HUES48 (cell line): ENCODE data around the gene RBKS.

Experiments used
- H3K27ac ChIP-seq: one replicate; pipeline ENCODE4 v1.7.0; 2013; ENCODE audit warnings: low read depth, low read length, inconsistent platforms
- H3K27me3 ChIP-seq: 2 replicates; pipeline ENCODE4 v1.6.1; 2013; ENCODE audit warnings: mild to moderate bottlenecking, low read length; ENCODE audit not compliant: control insufficient read depth, insufficient read depth
- H3K36me3 ChIP-seq: 2 replicates; pipeline ENCODE4 v1.6.1; 2013; ENCODE audit warnings: low read length; ENCODE audit not compliant: control insufficient read depth, insufficient read depth
- H3K4me1 ChIP-seq: 2 replicates; pipeline ENCODE4 v1.6.1; 2013; ENCODE audit warnings: mild to moderate bottlenecking, low read length; ENCODE audit not compliant: control insufficient read depth, insufficient read depth
- H3K4me3 ChIP-seq: 2 replicates; pipeline ENCODE4 v1.5.1; 2013; ENCODE audit warnings: mild to moderate bottlenecking, low read depth, low read length
- H3K9ac ChIP-seq: 2 replicates; pipeline ENCODE4 v1.6.1; 2013; ENCODE audit warnings: mild to moderate bottlenecking, low read depth, low read length, moderate library complexity
- H3K9me3 ChIP-seq: 2 replicates; pipeline ENCODE4 v1.6.1; 2013; ENCODE audit warnings: low read length; ENCODE audit not compliant: control insufficient read depth, insufficient read depth

RBKS gene

GRCh38 chr2:27809761-27810241, 80.4 kb downstream of the RBKS start:
- Histone ChIP-seq H3K4me1 (no peaks in the 10 kb centered on the region), H3K27ac (no peak overlapping the region), H3K27me3 (no peaks in the 10 kb centered on the region), H3K4me3 (no peak overlapping the region), H3K9ac (no peak overlapping the region), H3K9me3 (no peaks in the 10 kb centered on the region), H3K36me3 (no peaks in the 10 kb centered on the region)

DNA sequence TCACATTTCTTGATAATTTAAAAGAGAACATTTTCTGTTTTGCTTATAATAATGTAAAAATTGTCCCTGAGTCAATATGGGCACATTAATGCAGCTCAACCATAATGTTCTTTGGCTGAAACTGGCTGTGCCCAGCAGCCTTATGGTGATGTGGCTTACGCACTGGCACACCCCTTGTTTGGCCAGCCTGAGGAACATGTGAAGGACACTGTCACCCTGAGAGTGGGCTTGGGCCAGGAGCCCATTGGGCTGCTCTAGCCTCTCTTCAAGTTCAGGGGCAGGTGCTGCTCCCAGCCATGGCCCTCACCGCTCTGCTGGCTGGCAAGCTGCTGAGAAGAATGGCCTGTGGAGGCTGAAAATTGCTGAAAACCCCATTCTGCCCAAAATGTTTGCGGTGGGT, 81.2 kb downstream of the RBKS start:
- H3K4me3 ChIP-seq = no peak overlapping the region
- H3K27me3 ChIP-seq = no peaks in the 10 kb centered on the region
- no peaks in the 10 kb centered on the region for H3K9me3 ChIP-seq
- H3K9ac ChIP-seq = no peak overlapping the region
- no peaks in the 10 kb centered on the region for H3K4me1 ChIP-seq
- no peak overlapping the region for H3K27ac ChIP-seq
- no peaks in the 10 kb centered on the region for H3K36me3 ChIP-seq

- no peaks in the 10 kb centered on the region for H3K9me3 ChIP-seq
- no peaks in the 10 kb centered on the region for H3K27me3 ChIP-seq
- no peak overlapping the region for H3K27ac ChIP-seq
- H3K4me3 ChIP-seq = no peak overlapping the region
- no peaks in the 10 kb centered on the region for H3K36me3 ChIP-seq
- H3K4me1 ChIP-seq = no peaks in the 10 kb centered on the region
- no peak overlapping the region for H3K9ac ChIP-seq
Observed at GRCh38 chr2:27808418-27808817, 81.8 kb downstream of the RBKS start.

DNA sequence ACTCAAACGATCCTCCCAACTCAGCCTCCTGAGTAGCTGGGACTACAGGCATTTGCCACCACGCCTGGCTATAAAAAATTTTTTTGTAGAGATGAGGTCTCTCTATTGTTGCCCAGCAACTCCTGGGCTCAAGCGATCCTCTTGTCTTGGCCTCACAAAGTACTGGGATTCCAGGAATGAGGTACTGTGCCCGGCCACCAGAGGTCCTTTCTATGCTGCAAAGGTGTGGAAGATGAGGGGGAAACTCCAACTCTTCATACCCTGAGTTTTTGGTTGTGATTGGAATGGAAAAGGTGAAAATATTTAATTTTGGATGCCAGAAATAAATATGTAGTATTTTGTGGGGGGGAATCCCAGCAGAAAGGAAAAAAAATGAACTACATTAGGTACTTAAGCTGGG, 82.7 kb downstream of the RBKS start:
- H3K9me3 ChIP-seq = no peaks in the 10 kb centered on the region
- H3K36me3 ChIP-seq = no peaks in the 10 kb centered on the region
- no peaks in the 10 kb centered on the region for H3K4me1 ChIP-seq
- H3K4me3 ChIP-seq = no peak overlapping the region
- H3K27ac ChIP-seq = no peak overlapping the region
- no peak overlapping the region for H3K9ac ChIP-seq
- no peaks in the 10 kb centered on the region for H3K27me3 ChIP-seq

DNA sequence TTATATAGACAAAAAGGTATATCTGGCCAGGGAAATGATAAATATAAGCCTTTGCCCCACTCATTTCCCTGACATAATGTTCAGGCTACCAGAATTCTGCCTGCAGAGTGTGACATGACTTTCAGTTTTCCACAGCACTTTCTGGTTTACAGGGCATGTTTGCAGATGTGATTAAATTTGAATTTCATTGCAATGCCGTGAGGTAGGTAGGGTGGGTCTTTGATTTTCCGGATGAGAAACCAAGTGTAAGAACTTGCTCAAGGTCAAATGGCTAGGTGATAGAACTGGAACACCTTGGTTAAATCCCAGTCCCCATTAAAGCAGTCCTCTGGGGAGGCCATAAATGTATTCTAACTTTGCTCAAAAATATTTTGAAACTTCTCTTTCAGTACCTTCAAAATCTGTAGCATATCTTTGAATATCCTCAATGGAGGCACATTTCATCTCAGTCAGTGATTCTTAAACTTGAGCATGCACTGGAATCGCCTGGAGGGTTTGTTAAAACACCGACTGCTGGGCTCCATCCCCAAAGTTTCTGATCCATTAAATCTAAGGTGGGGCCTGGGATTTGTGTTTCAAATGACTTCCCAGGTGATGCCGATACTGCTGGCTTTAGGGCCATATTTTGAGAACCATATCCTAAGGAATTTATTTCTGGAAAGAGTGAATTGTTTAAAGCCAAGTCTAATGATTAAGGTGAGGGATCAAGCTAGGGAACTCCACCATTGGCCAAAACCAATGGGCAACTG, 83.7 kb downstream of the RBKS start:
- Histone ChIP-seq H3K27me3 (no peaks in the 10 kb centered on the region), H3K9ac (no peak overlapping the region), H3K9me3 (no peaks in the 10 kb centered on the region), H3K36me3 (no peaks in the 10 kb centered on the region), H3K4me1 (no peaks in the 10 kb centered on the region), H3K27ac (no peak overlapping the region), H3K4me3 (no peak overlapping the region)

- H3K4me1 ChIP-seq = no peaks in the 10 kb centered on the region
Observed at GRCh38 chr2:27805180-27805579, 85.0 kb downstream of the RBKS start.

GRCh38 chr2:27804146-27804545, 86.0 kb downstream of the RBKS start:
- H3K9ac ChIP-seq = no peak overlapping the region
- peaks cover 5% of the 10 kb centered on the region; the same call in 1 of the 2 replicates for H3K4me1 ChIP-seq
- H3K9me3 ChIP-seq = no peaks in the 10 kb centered on the region
- no peaks in the 10 kb centered on the region for H3K36me3 ChIP-seq
- H3K27me3 ChIP-seq = no peaks in the 10 kb centered on the region
- no peak overlapping the region for H3K27ac ChIP-seq
- H3K4me3 ChIP-seq = no peak overlapping the region

More at GRCh38 chr2:27805180-27805579, 85.0 kb downstream of the RBKS start:
- H3K27ac ChIP-seq = no peak overlapping the region
- no peaks in the 10 kb centered on the region for H3K27me3 ChIP-seq
- no peaks in the 10 kb centered on the region for H3K9me3 ChIP-seq
- no peaks in the 10 kb centered on the region for H3K36me3 ChIP-seq
- H3K4me3 ChIP-seq = no peak overlapping the region
- no peak overlapping the region for H3K9ac ChIP-seq

GRCh38 chr2:27803046-27803445, 87.1 kb downstream of the RBKS start:
- Histone ChIP-seq H3K4me3 (no peak overlapping the region), H3K9ac (no peak overlapping the region), H3K27ac (no peak overlapping the region), H3K27me3 (no peaks in the 10 kb centered on the region), H3K36me3 (no peaks in the 10 kb centered on the region), H3K4me1 (peaks cover 9% of the 10 kb centered on the region; the same call in 1 of the 2 replicates), H3K9me3 (no peaks in the 10 kb centered on the region)

DNA sequence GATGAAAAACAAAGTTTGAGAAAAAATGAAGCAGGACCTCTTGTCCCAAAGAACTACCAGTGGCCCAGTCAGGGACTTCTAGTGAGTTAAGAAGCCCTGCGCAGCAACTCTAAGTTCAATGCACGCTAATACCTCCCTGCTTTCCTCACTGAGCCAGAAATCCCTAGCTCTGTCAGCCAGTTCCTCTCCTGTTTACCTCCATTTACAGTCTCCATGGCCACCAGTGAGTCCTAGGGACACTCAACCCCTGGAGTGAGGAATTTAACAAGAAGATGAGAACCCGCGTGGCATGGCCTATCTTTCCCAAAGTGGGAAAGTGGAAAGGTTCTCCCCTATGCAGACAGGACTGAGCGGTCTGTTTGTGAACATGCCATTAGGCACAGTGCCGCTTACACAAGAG, 87.6 kb downstream of the RBKS start:
- Histone ChIP-seq H3K4me1 (peaks cover 9% of the 10 kb centered on the region; the same call in 1 of the 2 replicates), H3K9me3 (no peaks in the 10 kb centered on the region), H3K4me3 (no peak overlapping the region), H3K9ac (no peak overlapping the region), H3K27me3 (no peaks in the 10 kb centered on the region), H3K36me3 (no peaks in the 10 kb centered on the region), H3K27ac (no peak overlapping the region)

DNA sequence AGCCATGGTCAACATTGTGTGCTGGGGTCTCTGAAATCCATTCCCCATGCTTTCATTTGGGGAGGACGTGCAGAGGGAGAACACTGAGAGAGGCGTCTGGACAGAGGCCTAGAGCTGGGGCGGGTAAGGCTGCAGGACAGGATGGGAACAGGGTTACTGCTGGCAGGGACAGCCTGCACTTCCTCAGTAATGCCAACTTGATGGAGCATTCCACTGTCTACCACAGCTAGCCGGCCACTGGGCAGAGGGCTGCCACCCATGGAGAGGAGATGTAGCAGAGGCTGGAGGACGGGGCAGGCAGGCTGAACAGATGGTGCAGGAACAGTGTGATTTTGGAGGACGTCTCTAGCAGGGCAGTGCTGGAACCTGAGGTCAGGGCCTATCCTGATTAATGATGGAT, 89.3 kb downstream of the RBKS start:
- Histone ChIP-seq H3K27ac (no peak overlapping the region), H3K4me3 (no peak overlapping the region), H3K4me1 (peaks cover 9% of the 10 kb centered on the region; the same call in 1 of the 2 replicates), H3K9me3 (no peaks in the 10 kb centered on the region), H3K27me3 (no peaks in the 10 kb centered on the region), H3K36me3 (no peaks in the 10 kb centered on the region), H3K9ac (no peak overlapping the region)

- H3K36me3 ChIP-seq = no peaks in the 10 kb centered on the region
- H3K9ac ChIP-seq = no peak overlapping the region
- no peaks in the 10 kb centered on the region for H3K27me3 ChIP-seq
- no peak overlapping the region for H3K4me3 ChIP-seq
- peak overlapping the region; percentile 78 for H3K27ac ChIP-seq
- peaks cover 9% of the 10 kb centered on the region; the same call in 1 of the 2 replicates for H3K4me1 ChIP-seq
- H3K9me3 ChIP-seq = no peaks in the 10 kb centered on the region
Observed at GRCh38 chr2:27799646-27800010, 90.6 kb downstream of the RBKS start.
